Right forelimb (tissue), 1 donor: ENCODE measurements around the gene EPN1.

Experiments
- DNase-seq: peaks from one replicate; pipeline ENCODE4 v3.0.0-alpha.2; 2018

Gene EPN1

DNA sequence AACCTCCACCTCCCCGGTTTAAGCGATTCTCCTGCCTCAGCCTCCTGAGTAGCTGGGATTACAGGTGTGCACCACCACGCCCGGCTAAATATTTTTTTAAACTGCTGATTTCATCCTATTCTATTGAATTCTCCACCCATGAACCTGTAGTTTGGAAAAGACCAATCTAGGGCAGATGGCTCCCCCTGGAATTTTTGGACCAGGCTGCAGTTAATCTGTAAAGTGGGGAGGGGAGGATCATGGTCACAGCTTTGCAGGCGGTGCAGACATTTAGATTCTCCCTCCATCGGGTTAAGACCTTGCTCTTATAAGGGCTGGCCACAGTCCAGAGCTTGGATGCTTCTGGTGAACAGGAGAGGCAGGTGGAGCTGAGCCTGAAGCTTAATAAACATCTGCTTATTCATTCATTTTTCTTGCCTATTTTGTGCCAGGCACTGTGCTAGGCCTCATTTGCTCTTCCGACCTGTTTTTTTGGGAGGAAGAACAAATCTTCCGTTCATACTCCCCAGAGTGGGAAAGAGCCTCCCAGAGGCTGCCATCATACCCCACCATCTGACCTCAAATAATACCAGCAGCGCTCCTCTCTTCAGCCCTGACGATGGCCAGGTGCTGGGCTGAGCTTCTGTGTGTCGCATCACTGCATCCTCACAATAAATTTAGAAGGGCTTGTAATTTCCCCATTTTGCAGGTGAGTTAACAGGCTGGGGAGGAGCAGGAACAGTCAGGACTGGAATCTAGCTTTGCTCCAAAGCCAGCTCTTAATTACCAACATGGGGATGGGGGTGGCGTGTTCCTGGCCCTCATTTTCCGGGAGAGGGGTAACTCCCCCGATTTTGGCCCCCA lies 27.9 kb upstream of the EPN1 start:
- no peak for DNase-seq

DNA sequence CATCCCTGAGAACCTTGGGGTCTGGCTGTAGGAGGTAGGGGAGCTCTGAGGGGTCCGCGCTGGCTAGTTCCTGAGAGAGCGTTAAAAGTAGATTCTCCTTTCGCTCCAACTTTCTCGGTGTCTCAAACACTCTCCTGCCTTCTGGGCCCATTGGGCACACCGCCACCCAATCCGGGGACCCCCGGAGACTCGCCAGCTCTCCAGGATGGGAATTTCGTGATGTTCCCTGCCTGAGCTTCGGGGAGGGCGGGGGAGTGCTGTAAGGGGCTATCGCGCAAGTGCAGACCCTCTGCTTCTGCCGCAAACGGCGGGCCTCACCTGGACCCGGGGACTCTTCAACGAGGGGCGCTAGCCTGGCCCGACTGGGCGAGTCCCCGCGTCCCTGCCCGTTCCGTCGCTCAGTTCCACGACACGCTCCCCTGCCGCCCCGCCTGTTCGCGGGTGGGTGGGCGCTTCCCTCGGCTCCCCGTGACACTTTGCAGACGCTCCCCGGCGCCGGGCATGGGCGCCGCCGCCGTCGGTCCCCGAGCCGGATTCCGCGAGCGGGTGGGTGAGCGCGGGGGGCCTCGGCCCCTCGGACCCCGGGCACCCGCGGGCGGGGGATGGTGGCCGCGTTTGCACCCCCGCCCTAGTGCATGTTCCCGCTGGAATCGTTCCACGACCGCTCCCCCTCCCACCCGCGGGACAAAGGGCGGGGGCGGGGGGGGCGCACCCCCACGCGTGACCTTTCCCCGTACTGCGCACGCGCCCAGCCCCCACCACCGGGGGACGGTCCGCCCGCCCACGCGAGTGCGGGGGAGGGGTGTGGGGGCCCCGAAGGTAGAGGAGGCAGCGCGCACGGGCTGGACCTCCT lies 27.1 kb upstream of the EPN1 start, which contains the start of gene CCDC106:
Gene CCDC106, plus strand, starts transcription at position 481 of the 853 bp plus-strand sequence. CDS start 835 bp downstream, outside the sequence.
- DNase-seq: peak; percentile 90

DNA sequence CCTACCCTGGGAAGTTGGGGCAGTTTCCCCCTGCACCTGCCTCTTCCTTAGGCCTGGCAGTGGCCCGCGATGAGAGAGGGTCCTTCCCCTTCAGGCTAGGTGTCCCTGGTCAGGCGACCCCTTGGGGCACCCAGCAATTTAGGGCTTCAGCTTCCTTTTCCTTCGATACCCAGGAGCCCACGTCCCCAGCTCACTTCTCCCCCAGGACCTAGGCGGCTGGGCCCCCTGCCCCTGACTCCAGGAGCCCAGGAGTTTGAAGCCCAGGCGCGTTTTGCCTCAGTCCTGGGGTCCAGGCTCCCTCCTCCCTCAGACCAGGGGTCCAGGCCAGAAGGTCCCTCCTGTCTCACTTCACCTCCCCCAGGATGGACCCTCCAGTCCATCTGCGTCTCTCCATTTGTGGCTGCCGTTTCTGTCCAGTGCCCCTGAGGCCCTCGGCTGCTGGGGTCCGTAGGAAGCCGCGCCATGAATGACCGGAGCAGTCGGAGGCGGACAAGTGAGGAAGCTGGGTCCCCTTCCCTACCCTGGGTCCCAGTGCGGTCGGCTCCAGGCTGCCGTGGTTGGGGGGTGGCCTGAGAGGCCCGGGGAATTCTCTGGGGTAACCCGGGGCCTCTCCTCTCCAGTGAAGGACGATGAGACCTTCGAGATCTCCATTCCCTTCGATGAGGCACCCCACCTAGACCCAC lies 26.3 kb upstream of the EPN1 start:
- peak; percentile 44 for DNase-seq

DNA sequence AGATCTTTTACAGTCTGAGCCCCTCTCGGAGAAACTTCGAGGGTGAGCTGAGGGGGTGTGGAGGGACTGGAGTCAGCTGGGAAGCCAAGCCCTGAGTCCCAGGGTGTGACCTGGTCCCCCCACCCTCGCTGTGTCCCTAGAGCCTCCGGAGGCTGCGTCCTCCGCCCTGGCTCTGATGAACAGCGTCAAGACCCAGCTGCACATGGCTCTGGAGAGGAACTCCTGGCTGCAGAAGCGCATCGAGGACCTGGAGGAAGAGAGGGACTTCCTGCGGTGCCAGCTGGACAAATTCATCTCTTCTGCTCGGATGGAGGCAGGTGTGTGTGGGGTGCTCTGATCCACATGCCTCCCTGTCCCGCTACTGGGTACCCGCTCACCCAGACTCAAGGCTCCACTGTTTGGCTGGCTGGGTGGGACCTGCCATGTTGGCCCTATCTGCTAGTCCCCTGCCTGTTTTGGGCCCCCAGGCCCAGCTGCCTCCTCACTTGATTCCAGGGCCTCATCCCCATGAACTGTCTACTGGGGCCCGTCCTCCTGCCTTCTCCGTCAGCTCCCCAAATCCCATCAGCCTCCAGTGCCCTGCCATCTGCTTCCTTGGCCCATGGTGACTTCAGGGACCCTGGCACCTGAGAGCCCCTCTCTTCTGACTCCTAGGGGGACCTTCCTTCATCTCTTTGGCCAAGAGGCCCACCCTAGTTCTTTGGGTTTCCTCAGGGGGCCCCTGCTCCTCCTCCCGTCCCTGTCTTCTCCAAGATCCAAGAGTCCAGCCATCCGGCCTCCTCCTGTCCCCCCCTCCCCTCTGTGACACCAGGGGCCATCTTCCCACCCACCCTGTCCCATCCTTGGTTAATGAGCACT lies 25.5 kb upstream of the EPN1 start:
- no peak for DNase-seq

DNA sequence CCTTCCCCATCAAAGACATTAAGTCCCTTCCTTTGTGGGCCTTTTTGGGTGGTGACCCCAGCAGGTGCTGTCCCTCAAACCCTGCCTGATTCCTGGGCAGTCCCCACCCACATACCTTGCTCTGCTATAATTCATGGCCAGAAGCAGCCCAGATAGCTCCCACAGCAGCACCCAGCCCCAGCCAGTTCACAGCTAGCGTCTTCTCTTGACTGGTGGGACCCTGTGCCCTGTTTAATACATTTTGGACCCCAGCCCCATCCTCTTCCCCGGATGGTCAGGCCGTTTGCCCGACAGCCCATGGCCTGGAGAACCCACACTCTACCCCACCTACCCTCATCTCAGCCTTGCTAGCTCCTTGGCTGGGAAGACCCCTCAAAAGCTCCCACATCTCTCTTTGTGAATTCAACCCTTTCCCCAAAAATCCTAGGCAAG lies 24.9 kb upstream of the EPN1 start:
- peak; percentile 22 for DNase-seq

DNA sequence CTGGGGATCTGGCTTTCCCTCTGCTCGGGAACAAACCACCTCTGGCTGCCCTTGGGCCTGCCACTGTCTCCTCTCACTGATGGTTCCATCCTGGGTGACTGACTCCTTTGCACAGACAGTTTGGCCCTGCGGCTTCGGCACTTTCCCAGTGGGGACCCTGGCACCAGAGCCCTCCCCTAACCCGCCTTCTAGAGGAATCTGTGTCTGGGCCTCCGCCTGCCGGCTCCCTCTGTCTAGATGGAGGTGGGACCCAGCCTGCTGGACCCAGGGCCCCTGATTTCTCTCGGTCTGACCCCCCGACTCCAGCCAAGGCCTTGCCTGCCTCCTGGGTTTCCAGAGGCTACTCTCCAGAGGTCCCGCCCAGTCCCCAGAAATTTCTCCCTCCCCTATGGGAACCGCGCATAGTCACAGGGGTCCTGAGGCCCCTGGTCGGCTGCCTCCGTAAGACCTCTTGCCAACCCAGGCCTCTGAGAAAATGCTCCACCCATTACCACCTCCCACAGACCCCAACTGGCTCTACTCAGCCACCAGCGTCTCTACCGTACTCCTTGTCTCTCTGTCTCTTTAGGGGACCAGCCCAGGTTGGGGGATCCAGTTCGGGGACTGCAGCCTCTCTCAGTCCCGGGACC lies 24.3 kb upstream of the EPN1 start:
- DNase-seq: no peak

DNA sequence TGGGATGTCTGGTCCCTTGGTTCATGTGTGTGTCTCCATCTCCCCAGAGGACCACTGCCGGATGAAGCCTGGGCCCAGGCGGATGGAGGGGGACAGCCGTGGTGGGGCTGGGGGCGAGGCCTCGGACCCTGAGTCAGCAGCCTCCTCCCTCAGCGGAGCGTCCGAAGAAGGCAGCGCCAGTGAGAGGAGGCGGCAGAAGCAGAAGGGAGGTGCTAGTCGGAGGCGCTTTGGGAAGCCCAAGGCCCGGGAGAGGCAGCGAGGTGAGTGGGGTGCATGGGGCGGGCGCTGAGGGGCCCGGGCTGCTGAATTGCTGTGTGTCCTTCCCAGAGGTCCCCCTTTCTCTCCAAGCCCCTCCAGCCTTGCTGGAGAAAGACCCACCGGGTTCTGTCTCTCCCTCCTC lies 23.8 kb upstream of the EPN1 start:
- DNase-seq: no peak

DNA sequence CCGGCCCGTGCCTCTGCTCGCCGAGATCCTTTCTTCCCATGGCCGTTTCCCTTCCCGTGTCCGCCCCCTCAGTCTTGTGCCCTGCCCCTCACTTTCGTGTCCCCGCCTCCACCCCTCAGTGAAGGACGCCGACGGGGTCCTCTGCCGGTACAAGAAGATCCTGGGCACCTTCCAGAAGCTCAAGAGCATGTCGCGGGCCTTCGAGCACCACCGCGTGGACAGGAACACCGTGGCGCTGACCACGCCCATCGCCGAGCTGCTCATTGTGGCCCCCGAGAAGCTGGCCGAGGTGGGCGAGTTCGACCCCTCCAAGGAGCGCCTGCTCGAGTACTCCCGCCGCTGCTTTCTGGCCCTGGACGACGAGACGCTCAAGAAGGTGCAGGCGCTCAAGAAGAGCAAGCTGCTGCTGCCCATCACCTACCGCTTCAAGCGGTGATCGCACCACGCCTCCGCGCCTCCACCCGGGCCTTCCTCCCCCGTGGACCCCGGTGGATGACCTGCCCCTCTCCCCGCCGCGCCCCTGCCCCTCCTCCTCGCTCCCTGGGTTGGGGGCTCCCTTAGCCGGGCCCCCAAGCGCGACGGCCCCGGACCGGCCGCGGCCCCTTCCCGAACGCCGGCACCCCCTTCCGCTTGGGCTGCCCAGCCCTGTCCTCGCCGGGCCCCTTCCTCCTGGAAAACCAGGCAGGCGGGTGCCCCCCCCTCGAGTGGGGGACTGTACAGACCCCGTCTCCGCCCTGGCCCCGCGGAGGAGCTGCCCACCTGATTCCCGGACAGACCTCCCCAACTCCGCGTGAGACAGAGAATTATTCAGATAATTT lies 22.5 kb upstream of the EPN1 start:
- DNase-seq: no peak

DNA sequence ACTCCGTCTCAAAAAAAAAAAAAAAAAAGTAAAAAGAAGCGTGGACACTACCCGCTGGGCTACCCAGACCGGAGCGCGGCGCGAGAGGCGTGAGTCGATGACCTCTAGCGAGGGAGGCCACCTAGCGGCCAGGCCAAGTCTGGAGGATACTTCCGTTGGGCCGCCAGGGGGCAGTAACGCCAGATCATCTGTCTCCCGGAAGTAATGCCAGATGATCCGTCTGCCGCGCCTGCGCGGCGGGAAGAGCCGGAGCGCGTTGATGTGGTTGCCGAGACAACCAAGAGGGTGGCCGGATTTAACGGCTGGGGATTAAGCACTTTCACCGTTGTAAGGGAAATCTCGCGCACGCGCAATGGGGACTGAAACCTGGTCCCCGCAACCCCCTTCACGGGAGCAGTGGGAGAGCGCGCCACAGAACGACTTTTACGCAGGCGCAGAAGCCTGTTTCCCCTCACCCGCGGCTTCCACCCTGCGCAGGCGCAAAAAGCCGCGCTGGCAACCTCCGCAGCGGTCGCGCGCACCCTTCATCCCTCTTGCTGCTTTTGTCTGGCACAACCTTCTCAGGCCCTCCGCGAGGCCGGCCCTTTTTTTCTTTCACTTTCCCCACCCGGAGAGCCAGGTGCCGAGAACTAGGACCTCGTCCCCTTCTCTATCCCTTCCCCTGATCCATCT lies 21.2 kb upstream of the EPN1 start:
- peak; percentile 99 for DNase-seq

DNA sequence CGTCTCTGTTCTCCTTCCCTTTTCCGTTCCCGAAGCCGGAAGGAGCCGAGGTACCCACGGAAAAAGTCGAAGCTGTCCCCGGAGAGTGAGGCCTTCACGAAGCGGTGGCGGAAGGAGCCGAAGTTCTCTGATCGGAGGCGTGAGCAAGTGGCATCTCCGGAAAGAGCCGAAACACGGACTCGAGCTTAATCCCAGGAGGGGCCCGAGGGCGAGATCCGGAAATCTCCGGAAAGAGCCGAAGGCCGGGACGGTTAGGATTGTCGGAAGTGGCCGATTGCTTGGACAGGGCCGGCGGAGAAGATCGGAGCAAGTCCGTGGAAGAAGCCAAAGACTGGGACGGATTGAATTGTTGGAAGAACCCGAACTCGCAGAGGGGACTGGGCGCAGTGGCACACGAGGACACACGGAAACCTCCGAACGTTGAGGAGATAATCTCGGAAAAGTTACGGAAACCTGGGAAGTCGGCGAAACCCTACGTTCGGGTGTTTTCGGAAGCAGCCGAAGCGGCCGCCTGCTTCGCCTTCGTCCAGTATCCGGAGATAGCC lies 20.6 kb upstream of the EPN1 start:
- DNase-seq: no peak

DNA sequence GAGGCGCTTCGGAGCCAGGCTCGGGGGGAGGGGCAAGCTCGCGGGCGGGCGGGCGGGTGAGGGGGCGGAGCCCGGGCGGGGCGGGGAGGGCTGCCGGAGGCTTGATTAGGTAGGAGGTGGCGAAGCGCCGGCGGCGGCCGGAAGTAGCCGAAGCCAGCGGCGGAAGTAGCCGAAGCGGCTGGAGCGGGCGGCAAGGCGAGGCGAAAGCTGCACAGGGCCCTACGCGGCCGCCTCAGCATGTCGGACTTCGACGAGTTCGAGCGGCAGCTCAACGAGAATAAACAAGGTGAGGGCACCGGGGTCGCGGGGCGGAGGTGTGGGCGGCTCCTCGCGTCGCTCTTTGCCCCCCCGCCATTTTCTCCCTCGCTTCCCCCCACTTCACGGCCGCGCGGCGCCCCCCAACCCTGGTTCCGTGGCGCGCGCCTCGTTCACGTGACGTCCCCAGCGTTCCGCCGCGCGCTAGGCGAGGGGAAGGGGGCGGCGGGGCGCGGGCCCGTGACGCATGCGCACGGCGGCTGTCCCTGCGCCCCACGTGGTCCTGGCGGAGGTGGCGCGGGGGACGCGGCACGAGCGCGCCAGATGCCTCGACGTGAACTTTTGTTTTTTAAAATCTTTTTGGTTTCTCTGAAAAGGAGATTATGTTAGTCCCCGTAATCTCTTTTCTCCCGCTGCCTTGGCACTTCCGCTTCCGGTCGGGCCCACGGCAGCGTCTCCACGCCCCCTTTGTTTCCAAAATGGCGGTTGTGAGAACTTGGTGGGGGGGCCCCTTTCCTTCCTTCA lies 20.0 kb upstream of the EPN1 start, which contains the start of gene U2AF2:
Gene U2AF2, plus strand, starts transcription at position 168 of the 780 bp plus-strand sequence. Its CDS starts 70 bp downstream, at position 238.
- DNase-seq: peak; percentile 99

DNA sequence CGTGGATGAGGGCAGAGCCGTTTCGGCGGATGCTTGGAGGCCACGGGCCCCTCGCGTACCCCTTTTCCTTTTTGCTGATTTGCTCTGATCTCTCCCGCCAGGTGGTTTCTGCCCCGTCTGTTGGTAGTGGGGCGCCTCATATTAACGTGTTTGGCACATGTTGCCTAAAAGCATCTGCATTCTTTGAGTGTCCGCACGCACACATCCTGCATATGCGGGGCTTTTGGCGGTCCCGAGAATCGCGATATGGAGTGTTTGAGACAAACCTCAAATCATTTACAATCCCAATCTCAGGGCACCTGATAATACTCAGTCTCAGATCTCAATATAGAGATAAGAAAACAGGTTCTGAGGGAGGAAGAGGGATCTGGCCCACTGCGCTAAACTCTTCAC lies 19.4 kb upstream of the EPN1 start:
- no peak for DNase-seq

DNA sequence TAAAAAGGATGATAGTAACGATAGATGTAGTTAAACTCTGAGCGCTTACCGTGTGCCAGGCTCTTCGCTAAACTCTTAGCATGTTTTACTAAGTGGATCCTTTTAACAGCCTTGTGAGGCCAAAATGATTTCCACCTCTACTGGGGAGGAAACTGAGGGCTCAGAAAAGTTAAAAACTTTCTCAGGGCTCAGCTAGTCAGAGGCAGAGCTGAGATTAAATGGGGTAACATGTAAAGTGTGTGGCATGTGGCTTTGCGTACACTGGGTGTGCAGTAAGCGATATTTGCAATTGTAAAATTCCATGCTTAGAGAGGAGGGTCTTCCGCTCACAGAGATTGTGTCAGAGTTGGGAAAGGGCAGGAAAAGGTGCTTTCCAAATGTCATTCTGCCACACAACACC lies 18.5 kb upstream of the EPN1 start:
- no peak for DNase-seq

DNA sequence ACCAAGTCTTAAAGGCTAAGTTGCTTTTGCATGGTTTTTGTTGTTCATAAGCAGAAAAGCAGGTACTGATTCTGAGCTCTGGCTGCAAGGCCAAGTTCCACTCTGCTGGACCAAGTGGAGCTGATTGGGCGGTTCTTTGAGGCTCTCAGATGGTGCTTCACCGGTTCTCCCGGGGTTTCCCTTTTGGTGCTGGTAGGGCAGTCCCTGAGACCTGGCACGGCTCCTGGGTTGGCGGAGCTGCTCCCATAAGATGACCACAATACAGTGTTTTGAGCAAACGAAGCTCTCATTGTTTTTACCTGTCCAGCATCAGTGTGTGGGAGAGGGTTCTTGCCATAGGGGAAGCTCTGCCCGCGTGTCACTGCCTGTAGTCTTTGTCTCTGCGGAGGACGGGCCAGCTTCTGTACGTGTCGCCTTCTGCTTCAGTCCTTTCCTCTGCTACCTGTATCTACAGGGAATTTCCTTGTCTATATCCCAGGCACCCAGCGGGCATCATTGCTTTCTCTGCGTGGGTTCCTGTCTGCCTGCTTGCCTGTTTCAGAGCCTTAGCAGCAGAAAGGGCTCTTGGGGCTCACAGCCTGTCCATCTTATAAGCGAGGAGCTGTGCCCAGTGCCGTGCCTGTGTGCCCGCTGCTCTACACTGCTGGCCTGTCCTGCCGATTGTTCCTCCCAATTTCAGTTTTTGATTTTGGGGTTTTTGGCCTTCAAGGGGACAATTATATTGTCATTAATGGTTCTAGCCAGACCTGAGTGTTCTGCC lies 17.9 kb upstream of the EPN1 start:
- DNase-seq: no peak

DNA sequence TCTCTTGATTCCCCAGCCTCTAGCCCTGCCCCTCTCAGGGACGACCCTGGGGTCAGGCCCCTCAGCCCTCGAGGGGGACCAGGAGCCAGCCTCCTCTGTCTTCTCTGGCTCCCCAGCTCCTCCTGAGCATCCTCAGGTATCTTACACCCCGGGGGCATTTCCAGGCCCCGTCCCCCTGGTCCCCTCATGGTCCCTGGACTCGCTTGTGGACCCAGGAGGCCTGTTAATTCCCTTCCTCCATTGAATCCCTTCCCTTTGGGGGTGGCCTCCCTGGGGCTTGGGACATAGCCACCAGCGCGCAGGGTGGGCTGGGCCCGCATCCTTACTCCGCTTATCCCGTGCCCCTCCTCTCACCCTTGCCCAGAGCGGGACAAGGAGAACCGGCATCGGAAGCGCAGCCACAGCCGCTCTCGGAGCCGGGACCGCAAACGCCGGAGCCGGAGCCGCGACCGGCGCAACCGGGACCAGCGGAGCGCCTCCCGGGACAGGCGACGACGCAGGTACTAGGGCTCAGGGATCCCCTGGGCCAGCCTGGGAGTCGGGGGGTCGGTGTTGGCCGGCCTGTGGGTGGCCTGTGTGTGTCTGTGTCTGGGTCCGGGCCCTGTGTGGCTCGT lies 16.1 kb upstream of the EPN1 start:
- DNase-seq: no peak

DNA sequence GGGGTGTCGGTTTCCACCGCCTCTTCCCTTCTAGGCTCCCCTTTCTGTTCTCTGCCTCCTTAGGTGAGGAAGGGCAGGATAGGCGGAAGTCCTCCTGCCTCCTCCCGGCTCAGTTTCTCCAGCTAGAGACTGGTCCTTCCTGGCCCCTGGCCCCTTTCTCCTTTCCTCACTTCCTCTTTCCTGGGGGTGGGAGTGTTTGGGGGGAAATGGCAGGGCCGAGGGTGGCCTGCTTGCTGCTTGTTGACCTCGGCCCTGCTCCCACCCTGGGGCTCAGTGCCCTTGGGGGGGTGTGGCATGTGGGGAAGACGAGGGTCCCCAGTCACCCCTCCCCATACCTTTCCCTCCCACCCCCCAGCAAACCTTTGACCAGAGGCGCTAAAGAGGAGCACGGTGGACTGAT lies 15.2 kb upstream of the EPN1 start:
- no peak for DNase-seq

DNA sequence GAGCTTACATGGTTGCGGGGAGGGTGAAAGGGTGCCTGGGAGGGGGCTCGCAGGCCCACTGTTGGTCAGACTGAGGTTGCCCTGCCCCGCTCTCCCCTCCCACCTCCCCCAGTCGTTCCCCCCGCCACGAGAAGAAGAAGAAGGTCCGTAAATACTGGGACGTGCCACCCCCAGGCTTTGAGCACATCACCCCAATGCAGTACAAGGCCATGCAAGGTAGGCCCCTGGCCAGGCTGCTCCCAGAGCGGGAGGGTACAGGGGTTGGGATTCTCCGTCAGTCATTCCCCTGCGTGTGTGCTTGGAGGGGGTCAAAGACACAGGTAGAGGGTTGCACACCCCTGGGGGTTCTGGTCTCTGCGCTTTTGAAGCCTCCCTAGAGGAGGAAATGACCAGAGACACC lies 14.6 kb upstream of the EPN1 start:
- DNase-seq: no peak

DNA sequence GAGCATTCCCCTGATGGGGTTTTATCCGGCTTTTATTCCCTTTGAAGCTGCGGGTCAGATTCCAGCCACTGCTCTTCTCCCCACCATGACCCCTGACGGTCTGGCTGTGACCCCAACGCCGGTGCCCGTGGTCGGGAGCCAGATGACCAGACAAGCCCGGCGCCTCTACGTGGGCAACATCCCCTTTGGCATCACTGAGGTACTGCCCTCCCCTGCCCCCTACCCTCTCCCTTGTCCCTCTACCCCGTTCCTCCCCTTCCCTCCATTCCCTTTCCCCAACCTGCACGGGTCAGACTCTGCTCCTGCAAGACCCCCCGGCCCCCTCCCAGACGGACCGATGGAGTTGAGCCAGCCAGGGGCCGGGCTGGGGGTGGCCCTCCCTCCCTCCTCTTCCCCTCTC lies 14.0 kb upstream of the EPN1 start:
- no peak for DNase-seq
